MM.1S (cell line): ENCODE measurements around the gene CTNNBL1.

Experiments used
- EZH2 ChIP-seq: fragments of 300-600 bp; sonication (generic); optimal IDR thresholded peaks from 2 replicates; pipeline ENCODE3; 2017; ENCODE audit warnings: low read depth, mild to moderate bottlenecking, antibody characterized with exemption, low read length, mixed read lengths
- EZH2phosphoT487 ChIP-seq: fragments of 300-600 bp; sonication (generic); IDR thresholded peaks from 2 replicates; pipeline ENCODE4 v1.6.1; 2018; ENCODE audit warnings: antibody characterized with exemption, low read length
- TF ChIP-seq, protein P1 (sequence below): fragments of 300-600 bp; sonication (generic); IDR thresholded peaks from 2 replicates; pipeline ENCODE4 v1.5.1; 2016; ENCODE audit warnings: antibody characterized with exemption, low read length, mixed read lengths

DNA sequence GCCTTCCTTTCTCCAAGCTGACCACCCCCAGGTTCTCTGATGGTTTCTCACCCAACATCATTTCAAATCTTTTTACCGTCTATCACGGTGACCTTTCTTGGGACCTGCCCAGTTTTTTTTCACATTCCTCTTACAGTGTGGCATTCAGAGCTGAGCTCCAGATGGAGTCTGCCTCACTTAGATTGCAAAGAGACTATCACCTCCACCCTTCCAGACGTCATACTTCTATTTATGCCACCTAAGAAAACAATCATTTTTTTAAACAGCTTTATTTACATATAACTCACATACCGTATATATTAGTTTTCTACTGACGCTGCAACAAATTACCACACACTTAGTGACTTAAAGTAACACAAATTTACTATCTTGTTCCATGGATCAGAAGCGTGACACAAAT, 32.3 kb upstream of the CTNNBL1 start:
- TF ChIP-seq EZH2 = no peak
- TF ChIP-seq, protein P1, sequence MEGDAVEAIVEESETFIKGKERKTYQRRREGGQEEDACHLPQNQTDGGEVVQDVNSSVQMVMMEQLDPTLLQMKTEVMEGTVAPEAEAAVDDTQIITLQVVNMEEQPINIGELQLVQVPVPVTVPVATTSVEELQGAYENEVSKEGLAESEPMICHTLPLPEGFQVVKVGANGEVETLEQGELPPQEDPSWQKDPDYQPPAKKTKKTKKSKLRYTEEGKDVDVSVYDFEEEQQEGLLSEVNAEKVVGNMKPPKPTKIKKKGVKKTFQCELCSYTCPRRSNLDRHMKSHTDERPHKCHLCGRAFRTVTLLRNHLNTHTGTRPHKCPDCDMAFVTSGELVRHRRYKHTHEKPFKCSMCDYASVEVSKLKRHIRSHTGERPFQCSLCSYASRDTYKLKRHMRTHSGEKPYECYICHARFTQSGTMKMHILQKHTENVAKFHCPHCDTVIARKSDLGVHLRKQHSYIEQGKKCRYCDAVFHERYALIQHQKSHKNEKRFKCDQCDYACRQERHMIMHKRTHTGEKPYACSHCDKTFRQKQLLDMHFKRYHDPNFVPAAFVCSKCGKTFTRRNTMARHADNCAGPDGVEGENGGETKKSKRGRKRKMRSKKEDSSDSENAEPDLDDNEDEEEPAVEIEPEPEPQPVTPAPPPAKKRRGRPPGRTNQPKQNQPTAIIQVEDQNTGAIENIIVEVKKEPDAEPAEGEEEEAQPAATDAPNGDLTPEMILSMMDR = no peak
- no peak for TF ChIP-seq EZH2phosphoT487
